Loucy (cell line): ENCODE measurements around the gene ANKRD1.

Experiments
- CTCF ChIP-seq: fragments of 200-600 bp; sonication (generic); conservative IDR thresholded peaks from 2 replicates; pipeline ENCODE4 v1.5.1; 2014; ENCODE audit warnings: mild to moderate bottlenecking, antibody characterized with exemption, low read length
- EZH2phosphoT487 ChIP-seq: fragments of 200-600 bp; IDR thresholded peaks from 2 replicates; pipeline ENCODE4 v1.6.1; 2018; ENCODE audit warnings: antibody characterized with exemption, mild to moderate bottlenecking, moderate library complexity, borderline replicate concordance

DNA sequence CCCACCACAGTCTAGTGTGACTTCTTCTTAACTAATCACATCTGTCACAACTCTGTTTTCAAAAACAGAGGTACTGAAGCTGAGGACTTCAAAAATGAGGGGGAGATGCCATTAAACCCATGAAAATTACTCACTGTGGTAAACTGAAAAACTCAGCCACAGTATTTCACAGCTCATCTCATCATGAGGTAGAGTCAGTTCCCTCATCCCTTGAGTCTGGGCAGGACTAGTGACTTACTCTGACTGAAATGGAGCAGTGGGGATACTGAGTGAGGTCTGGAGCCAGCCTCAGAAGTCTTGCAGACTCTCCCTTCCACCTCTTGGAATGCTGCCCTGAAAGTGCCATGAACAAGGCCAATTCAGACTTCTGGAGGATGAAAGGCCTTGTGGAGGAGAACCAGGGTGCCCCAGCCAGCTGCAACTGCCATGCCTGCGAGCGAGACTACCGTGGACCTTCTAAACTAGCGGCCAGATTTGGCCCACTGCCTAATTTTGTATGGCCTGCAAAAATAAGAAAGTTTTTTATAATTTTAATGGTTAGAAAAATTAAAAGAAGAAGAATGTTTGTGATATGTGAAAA lies 24.7 kb upstream of the ANKRD1 start:
- TF ChIP-seq CTCF (no peak), EZH2phosphoT487 (no peak)
